DMS53 treated with DMSO at 0.1 percent for 48 hours (cell line): ENCODE data around the gene GMDS.

Experiments
- DNase-seq: peaks from one replicate; lab custom pipeline; 2025; ENCODE audit not compliant: unreplicated experiment; lab: John Stamatoyannopoulos, UW

Gene GMDS

GRCh38 chr6:2103765-2104523, 141.5 kb downstream of the GMDS start:
- DNase-seq: peak; percentile 55

GRCh38 chr6:2102966-2103365, 142.4 kb downstream of the GMDS start:
- DNase-seq: no peak

GRCh38 chr6:2102316-2102883, 143.0 kb downstream of the GMDS start:
- no peak for DNase-seq

GRCh38 chr6:2101213-2101612, 144.2 kb downstream of the GMDS start:
- DNase-seq: no peak

GRCh38 chr6:2099870-2100269, 145.5 kb downstream of the GMDS start:
- no peak for DNase-seq

GRCh38 chr6:2097464-2097863, 147.9 kb downstream of the GMDS start:
- DNase-seq: no peak

- DNase-seq: no peak
These were observed 150.8 kb downstream of the GMDS start for GRCh38 chr6:2094642-2095041.

- no peak for DNase-seq
These were observed 159.0 kb downstream of the GMDS start for GRCh38 chr6:2086326-2086965.

GRCh38 chr6:2085657-2086056, 159.7 kb downstream of the GMDS start:
- no peak for DNase-seq

- no peak for DNase-seq
These were observed 164.0 kb downstream of the GMDS start for GRCh38 chr6:2081155-2082138.

- no peak for DNase-seq
These were observed 166.5 kb downstream of the GMDS start for GRCh38 chr6:2078888-2079287.

GRCh38 chr6:2077826-2078225, 167.6 kb downstream of the GMDS start:
- DNase-seq: no peak

- no peak for DNase-seq
These were observed 171.9 kb downstream of the GMDS start for GRCh38 chr6:2073476-2073875.

- DNase-seq: no peak
These were observed 173.0 kb downstream of the GMDS start for GRCh38 chr6:2072453-2072852.

- DNase-seq: no peak
These were observed 181.9 kb downstream of the GMDS start for GRCh38 chr6:2063547-2063946.

- no peak for DNase-seq
These were observed 183.5 kb downstream of the GMDS start for GRCh38 chr6:2061880-2062279.

GRCh38 chr6:2055911-2056310, 189.5 kb downstream of the GMDS start:
- no peak for DNase-seq

- DNase-seq: no peak
These were observed 190.3 kb downstream of the GMDS start for GRCh38 chr6:2055143-2055542.

GRCh38 chr6:2054516-2055067, 190.8 kb downstream of the GMDS start:
- no peak for DNase-seq

- no peak for DNase-seq
These were observed 191.7 kb downstream of the GMDS start for GRCh38 chr6:2053691-2054090.

GRCh38 chr6:2047855-2048254, 197.6 kb downstream of the GMDS start:
- DNase-seq: no peak
